SU-DHL-6 (cell line): ENCODE results near the gene PCDHB15.

Experiments used
- H2AFZ ChIP-seq: fragments of 200-600 bp; sonication (generic); 2 replicates; pipeline ENCODE4 v1.6.1; 2014; ENCODE audit warnings: low read depth, mild to moderate bottlenecking, moderate library complexity, mixed read lengths, antibody characterized with exemption, low read length; ENCODE audit not compliant: severe bottlenecking
- H3F3A ChIP-seq: fragments of 200-600 bp; shearing (Covaris generic); 2 replicates; pipeline ENCODE4 v1.6.0; 2016; ENCODE audit warnings: antibody characterized with exemption, mild to moderate bottlenecking; ENCODE audit not compliant: insufficient read depth
- H3K27ac ChIP-seq: fragments of 200-600 bp; sonication (generic); 2 replicates; pipeline ENCODE4 v1.5.1; 2016; ENCODE audit warnings: low read depth, mild to moderate bottlenecking, low read length, moderate library complexity, mixed read lengths
- H3K27me3 ChIP-seq: fragments of 200-600 bp; sonication (generic), shearing (Covaris generic); 2 replicates; pipeline ENCODE4 v1.6.0; 2014; ENCODE audit warnings: mild to moderate bottlenecking, low read length
- H3K36me3 ChIP-seq: fragments of 200-600 bp; sonication (generic); 2 replicates; pipeline ENCODE4 v1.6.1; 2014; ENCODE audit warnings: mild to moderate bottlenecking, low read length, mixed read lengths
- H3K4me2 ChIP-seq: fragments of 300-600, 200-600 bp; shearing (Covaris generic), sonication (generic); 2 replicates; pipeline ENCODE4 v1.6.0; 2014; ENCODE audit warnings: low read length, low read depth, mild to moderate bottlenecking; ENCODE audit not compliant: poor library complexity, severe bottlenecking
- H3K4me3 ChIP-seq: fragments of 200-600 bp; sonication (generic); 2 replicates; pipeline ENCODE4 v1.5.1; 2014; ENCODE audit warnings: antibody characterized with exemption, low read length, mild to moderate bottlenecking, mixed read lengths; ENCODE audit not compliant: insufficient read depth, poor library complexity, severe bottlenecking
- H3K79me2 ChIP-seq: fragments of 200-600 bp; sonication (generic); 2 replicates; pipeline ENCODE4 v1.6.1; 2014; ENCODE audit warnings: mild to moderate bottlenecking, low read length, moderate library complexity; ENCODE audit not compliant: insufficient read depth
- H3K9ac ChIP-seq: fragments of 200-600 bp; sonication (generic); 2 replicates; pipeline ENCODE4 v1.7.0; 2014; ENCODE audit warnings: mild to moderate bottlenecking, low read length
- H3K9me2 ChIP-seq: fragments of 200-600 bp; sonication (generic); replicated peaks from 2 replicates; pipeline ENCODE4 v1.6.1; 2014; ENCODE audit warnings: low read length; ENCODE audit not compliant: insufficient read depth
- H3K9me3 ChIP-seq: fragments of 200-600 bp; sonication (generic); 2 replicates; pipeline ENCODE4 v1.6.1; 2014; ENCODE audit warnings: low read length, mixed read lengths; ENCODE audit not compliant: insufficient read depth
- H4K20me1 ChIP-seq: fragments of 200-600 bp; sonication (generic); 2 replicates; pipeline ENCODE4 v1.6.1; 2014; ENCODE audit warnings: low read depth, mild to moderate bottlenecking, antibody characterized with exemption, low read length, moderate library complexity, mixed read lengths
- EZH2phosphoT487 ChIP-seq: fragments of 200-600 bp; sonication (generic), shearing (Covaris generic); conservative IDR thresholded peaks from 2 replicates; pipeline ENCODE4 v1.6.1; 2018; ENCODE audit warnings: mild to moderate bottlenecking, antibody characterized with exemption, low read length, moderate library complexity, mixed read lengths
- TF ChIP-seq, protein P1 (sequence below): fragments of 200-600 bp; sonication (generic); IDR thresholded peaks from one replicate; pipeline ENCODE4 v1.5.1; 2017; ENCODE audit warnings: antibody characterized with exemption, mild to moderate bottlenecking, low read length, moderate library complexity; ENCODE audit not compliant: insufficient read depth, poor library complexity, severe bottlenecking

The PCDHB15 gene

GRCh38 chr5:141272906-141273305, 27.7 kb downstream of the PCDHB15 start:
- Histone ChIP-seq H4K20me1 (no peaks in the 10 kb centered on the region), H3K9me2 (no peaks in the 10 kb centered on the region), H2AFZ (no peak overlapping the region), H3K9ac (no peak overlapping the region), H3K4me3 (no peak overlapping the region), H3K9me3 (peaks cover 8% of the 10 kb centered on the region; the same call in 1 of the 2 replicates), H3F3A (no peaks in the 10 kb centered on the region), H3K36me3 (no peaks in the 10 kb centered on the region), H3K27ac (no peak overlapping the region), H3K79me2 (no peaks in the 10 kb centered on the region), H3K27me3 (no peaks in the 10 kb centered on the region), H3K4me2 (no peak overlapping the region)
- no peak for TF ChIP-seq EZH2phosphoT487
- TF ChIP-seq, protein P1, sequence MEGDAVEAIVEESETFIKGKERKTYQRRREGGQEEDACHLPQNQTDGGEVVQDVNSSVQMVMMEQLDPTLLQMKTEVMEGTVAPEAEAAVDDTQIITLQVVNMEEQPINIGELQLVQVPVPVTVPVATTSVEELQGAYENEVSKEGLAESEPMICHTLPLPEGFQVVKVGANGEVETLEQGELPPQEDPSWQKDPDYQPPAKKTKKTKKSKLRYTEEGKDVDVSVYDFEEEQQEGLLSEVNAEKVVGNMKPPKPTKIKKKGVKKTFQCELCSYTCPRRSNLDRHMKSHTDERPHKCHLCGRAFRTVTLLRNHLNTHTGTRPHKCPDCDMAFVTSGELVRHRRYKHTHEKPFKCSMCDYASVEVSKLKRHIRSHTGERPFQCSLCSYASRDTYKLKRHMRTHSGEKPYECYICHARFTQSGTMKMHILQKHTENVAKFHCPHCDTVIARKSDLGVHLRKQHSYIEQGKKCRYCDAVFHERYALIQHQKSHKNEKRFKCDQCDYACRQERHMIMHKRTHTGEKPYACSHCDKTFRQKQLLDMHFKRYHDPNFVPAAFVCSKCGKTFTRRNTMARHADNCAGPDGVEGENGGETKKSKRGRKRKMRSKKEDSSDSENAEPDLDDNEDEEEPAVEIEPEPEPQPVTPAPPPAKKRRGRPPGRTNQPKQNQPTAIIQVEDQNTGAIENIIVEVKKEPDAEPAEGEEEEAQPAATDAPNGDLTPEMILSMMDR = peak; percentile 23

GRCh38 chr5:141298376-141298775, 53.2 kb downstream of the PCDHB15 start:
- Histone ChIP-seq H3K4me2 (no peak overlapping the region), H2AFZ (no peak overlapping the region), H3F3A (no peaks in the 10 kb centered on the region), H3K79me2 (no peaks in the 10 kb centered on the region), H3K4me3 (no peak overlapping the region), H3K27me3 (no peaks in the 10 kb centered on the region), H3K27ac (no peak overlapping the region), H4K20me1 (no peaks in the 10 kb centered on the region), H3K9me3 (no peaks in the 10 kb centered on the region), H3K9ac (no peak overlapping the region), H3K9me2 (no peaks in the 10 kb centered on the region), H3K36me3 (no peaks in the 10 kb centered on the region)
- TF ChIP-seq, protein P1 = no peak
- no peak for TF ChIP-seq EZH2phosphoT487
